Endothelial cell of umbilical vein (primary cell): ENCODE results near the gene LMAN1L. TPM values are rescaled to one million over a fixed set of nuclear protein-coding genes. Genes with fewer than 3 reads are reported as not detected.
A peak's percentile ranks its signal among the peaks of the same experiment; 100 is the strongest.

Experiments
- BruUV-seq: library from RNA; stranded (reverse); fragments of 400-500 nt; replicated peaks from 2 replicates; lab custom pipeline; 2021; lab: Mats Ljungman, UMichigan
- CTCF ChIA-PET: fragments of 300-600, 350-600 bp; sonication (Branson Sonifier 250); formaldehyde crosslinking; loops from one replicate; lab custom pipeline; 2021; ENCODE audit warnings: antibody characterized with exemption, inconsistent platforms; lab: Charles Lee
- POLR2A ChIA-PET: fragments of 300-600, 350-600 bp; sonication (Branson Sonifier 250); formaldehyde crosslinking; loops from one replicate; lab custom pipeline; 2021; ENCODE audit warnings: antibody characterized with exemption, inconsistent platforms; lab: Charles Lee
- DNase-seq: peaks from one replicate; pipeline ENCODE4 v3.0.0-alpha.2; 2011; ENCODE audit warnings: low read depth, low spot score
- FAIRE-seq: peaks from 2 replicates; lab custom pipeline; 2011; peaks lifted over from hg19 to GRCh38; lab: Jason Lieb, UNC
- H2AFZ ChIP-seq: 2 replicates; pipeline ENCODE4 v1.6.0; 2012; ENCODE audit warnings: low read depth, low read length, control low read depth, inconsistent platforms
- H3K27ac ChIP-seq: 2 replicates; pipeline ENCODE4 v1.5.1; 2011; ENCODE audit warnings: low read depth, mild to moderate bottlenecking, control low read depth, low read length, moderate library complexity; ENCODE audit not compliant: insufficient read depth
- H3K27me3 ChIP-seq, 2 experiments: 2 replicates each; pipeline versions ENCODE4 v1.6.0 to v1.6.1; 2011; ENCODE audit warnings: low read length in 2 of 2, mixed read lengths in 1 of 2; ENCODE audit not compliant: control insufficient read depth in 2 of 2, insufficient read depth in 2 of 2
- H3K36me3 ChIP-seq, 2 experiments: 2 replicates in 1 of 2; 3 replicates in 1 of 2; pipeline ENCODE4 v1.5.1; 2011; ENCODE audit warnings: low read length in 2 of 2, mild to moderate bottlenecking in 1 of 2, moderate library complexity in 1 of 2; ENCODE audit not compliant: control insufficient read depth in 2 of 2, insufficient read depth in 2 of 2; ENCODE audit errors: extremely low read depth in 1 of 2
- H3K4me1 ChIP-seq: 3 replicates; pipeline ENCODE4 v1.5.1; 2011; ENCODE audit warnings: mild to moderate bottlenecking, low read length; ENCODE audit not compliant: control insufficient read depth, insufficient read depth; ENCODE audit errors: extremely low read depth
- H3K4me2 ChIP-seq: 2 replicates; pipeline ENCODE4 v1.6.1; 2011; ENCODE audit warnings: low read length, control low read depth, mixed read lengths; ENCODE audit not compliant: insufficient read depth
- H3K4me3 ChIP-seq, 3 experiments: fragments of 200-600 bp in 1 of 3; sonication (generic), shearing (Covaris generic) in 1 of 3; replicated peaks in 1 of 3; 2 replicates each; pipeline ENCODE4 v1.5.1; 2011 to 2016; ENCODE audit warnings: control low read depth in 3 of 3, low read length in 3 of 3, mild to moderate bottlenecking in 2 of 3, inconsistent platforms in 1 of 3, low read depth in 1 of 3, moderate library complexity in 1 of 3; ENCODE audit not compliant: insufficient read depth in 1 of 3
- H3K79me2 ChIP-seq: 2 replicates; pipeline ENCODE4 v1.6.0; 2012; ENCODE audit warnings: low read length, inconsistent platforms; ENCODE audit not compliant: control insufficient read depth, insufficient read depth
- H3K9ac ChIP-seq: replicated peaks from 2 replicates; pipeline ENCODE3; 2011; ENCODE audit warnings: low read length, control low read depth; ENCODE audit not compliant: insufficient read depth; ENCODE audit errors: extremely low read depth
- H3K9me1 ChIP-seq: replicated peaks from 3 replicates; pipeline ENCODE4 v1.6.0; 2011; ENCODE audit warnings: mild to moderate bottlenecking, low read length; ENCODE audit not compliant: control insufficient read depth, insufficient read depth; ENCODE audit errors: extremely low read depth
- H3K9me3 ChIP-seq: replicated peaks from 2 replicates; pipeline ENCODE4 v1.5.1; 2012; ENCODE audit warnings: low read length, inconsistent platforms; ENCODE audit not compliant: control insufficient read depth, insufficient read depth
- H4K20me1 ChIP-seq: replicated peaks from 2 replicates; pipeline ENCODE3; 2011; ENCODE audit warnings: mild to moderate bottlenecking, low read length; ENCODE audit not compliant: control insufficient read depth, insufficient read depth; ENCODE audit errors: extremely low read depth
- CTCF ChIP-seq, 2 donors: IDR thresholded peaks; 1 replicate in 1 of 2; 2 replicates in 1 of 2; pipeline ENCODE4 v1.5.1; 2011; ENCODE audit warnings: low read length in 2 of 2, mild to moderate bottlenecking in 2 of 2, moderate library complexity in 2 of 2, control low read depth in 1 of 2, inconsistent platforms in 1 of 2, low read depth in 1 of 2; ENCODE audit not compliant: insufficient read depth in 1 of 2; ENCODE audit errors: extremely low read depth in 1 of 2
- EZH2 ChIP-seq: IDR thresholded peaks from 2 replicates; pipeline ENCODE4 v1.6.1; 2012; ENCODE audit warnings: borderline replicate concordance, low read depth, mild to moderate bottlenecking, moderate library complexity, low read length, inconsistent platforms; ENCODE audit not compliant: severe bottlenecking
- FOS ChIP-seq: IDR thresholded peaks from 2 replicates; pipeline ENCODE4 v1.6.1; 2011; ENCODE audit warnings: mild to moderate bottlenecking, low read length, moderate library complexity, borderline replicate concordance; ENCODE audit not compliant: insufficient read depth
- GATA2 ChIP-seq: IDR thresholded peaks from 2 replicates; pipeline ENCODE4 v1.7.0; 2011; ENCODE audit warnings: low read depth, mild to moderate bottlenecking, moderate library complexity, mixed read lengths, low read length; ENCODE audit not compliant: insufficient read length, insufficient read depth
- POLR2AphosphoS5 ChIP-seq: IDR thresholded peaks from 2 replicates; pipeline ENCODE4 v1.6.1; 2012; ENCODE audit warnings: low read depth, mild to moderate bottlenecking, control low read depth, low read length, moderate library complexity; ENCODE audit not compliant: insufficient read depth
- dilution Hi-C: fragments of 300-500 bp; cut with MboI; formaldehyde crosslinking; loops from one replicate; pipeline ENCODE4 v1.15.0; 2019; ENCODE audit warnings: low sequenced_read_pairs; ENCODE audit not compliant: extremely low pct_ligation_motif_present
- intact Hi-C: fragments of 100-400 bp; cut with micrococcal nuclease; formaldehyde crosslinking; loops from one replicate; pipeline ENCODE4 v1.10.0; 2022
- polyA plus RNA-seq, 4 experiments: library from polyadenylated mRNA; depleted of rRNA in 3 of 4; stranded (reverse) in 3 of 4; unstranded in 1 of 4; fragments of >200 nt; gene quantifications; 2 replicates each; pipeline versions ENCODE4 v1.2.1 to v1.2.3, GENCODE V29; 2011 to 2012; ENCODE audit warnings: missing spikeins in 1 of 4
- total RNA-seq: library from RNA; stranded (reverse); gene quantifications from 2 replicates; pipeline ENCODE4 v1.2.3, GENCODE V29; 2021

LMAN1L gene
- total and polyA plus RNA-seq, 2 donors (not counting 3 experiments of a cell fraction or from before 2014, with no cell fraction given), result not detected

DNA sequence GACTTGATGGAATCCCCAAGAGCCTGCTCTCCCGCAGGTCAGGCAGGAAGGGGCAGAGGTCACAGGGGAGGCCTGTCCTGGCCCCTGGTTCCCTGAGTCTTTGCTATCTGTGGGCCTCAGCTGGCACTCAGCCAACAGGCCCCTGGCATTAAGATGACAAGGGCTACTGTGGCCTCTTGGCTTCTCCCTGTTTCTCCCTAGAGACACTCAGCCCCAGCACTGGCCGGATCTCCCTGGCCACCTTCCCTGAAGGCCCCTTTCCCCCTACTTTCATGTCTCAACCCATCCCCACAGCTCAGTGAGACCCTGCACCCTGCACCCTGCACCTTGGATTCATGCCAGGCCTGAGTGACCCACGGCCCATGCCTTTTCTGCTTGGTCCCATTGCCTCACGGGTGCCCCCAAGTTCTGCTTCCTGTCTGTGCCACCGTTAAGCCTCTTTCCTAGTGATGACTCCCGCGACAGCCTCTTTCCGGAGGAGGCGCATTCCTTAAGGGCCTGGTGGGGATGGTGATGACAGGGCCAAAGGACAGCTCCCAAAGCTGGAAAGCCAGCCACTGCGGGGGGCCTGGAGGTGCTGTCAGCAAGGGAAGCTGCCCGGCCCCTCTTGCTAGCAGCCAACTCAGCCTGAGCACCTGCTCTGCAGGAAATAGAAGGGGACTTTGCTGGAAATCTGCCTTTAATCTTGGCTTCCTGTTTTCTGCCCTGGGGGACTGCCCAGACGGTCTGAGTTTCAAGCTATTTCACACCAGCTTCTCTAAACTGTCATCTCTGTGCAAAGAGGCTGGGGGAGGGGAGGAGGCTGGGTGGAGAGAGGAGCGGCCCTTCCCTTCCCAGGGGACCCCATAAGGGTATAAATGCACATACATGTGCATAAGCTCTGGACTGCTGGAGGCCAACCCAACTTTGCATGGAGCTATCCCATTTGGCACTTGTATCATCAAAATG, 35.5 kb upstream of the LMAN1L start:
- Histone ChIP-seq H3K79me2 (no peaks in the 10 kb centered on the region), H3K9me3 (no peaks in the 10 kb centered on the region), H3K4me1 (peaks cover 27% of the 10 kb centered on the region), H3K4me2 (no peak overlapping the region), H4K20me1 (no peaks in the 10 kb centered on the region), H3K27me3 (no peaks in the 10 kb centered on the region), H3K4me3 (no peak overlapping the region), H3K27ac (no peak overlapping the region), H3K9me1 (no peaks in the 10 kb centered on the region), H3K9ac (no peak overlapping the region), H3K36me3 (no peaks in the 10 kb centered on the region), H2AFZ (peak overlapping the region; percentile 22)
- CTCF ChIA-PET, result interaction anchor here (0.6 to 8.3 kb wide), 16 partner anchors 7 to 177 kb away, joined by 3 to 98 read pairs (median 4); partner anchors contain the start of genes CPLX3, FAM219B and ULK3
- FAIRE-seq, result peak; percentile 84
- no peak for TF ChIP-seq EZH2
- TF ChIP-seq CTCF (IDR thresholded peaks at IDR 0.05; ENCODE audit: extremely low read depth in 1 of 2, insufficient read depth in 1 of 2, low read depth in 1 of 2, low read length in 2 of 2), result no peak
- no peak for TF ChIP-seq FOS
- TF ChIP-seq POLR2AphosphoS5, result peak; percentile 34
- TF ChIP-seq GATA2, result no peak
- BruUV-seq, result no TSS peak
- intact Hi-C loops (loop anchor here (2.0 to 10.0 kb wide), 2 partner anchors 66 to 428 kb away; partner anchors contain the start of genes C15orf39 and ULK3), dilution Hi-C loops (no loop called here)
- POLR2A ChIA-PET, result interaction anchor here (0.7 kb wide), 1 partner anchor 139 kb away, joined by 4 read pairs; no protein-coding TSS in a partner anchor
- DNase-seq, result peak; percentile 78
